ENCODE results near the gene FAM118A.
"Not testable (repeated sequence)": the region's sequence is repeated elsewhere in the genome, so short reads cannot be mapped to it uniquely, and the experiment has no call there.

FAM118A gene

DNA sequence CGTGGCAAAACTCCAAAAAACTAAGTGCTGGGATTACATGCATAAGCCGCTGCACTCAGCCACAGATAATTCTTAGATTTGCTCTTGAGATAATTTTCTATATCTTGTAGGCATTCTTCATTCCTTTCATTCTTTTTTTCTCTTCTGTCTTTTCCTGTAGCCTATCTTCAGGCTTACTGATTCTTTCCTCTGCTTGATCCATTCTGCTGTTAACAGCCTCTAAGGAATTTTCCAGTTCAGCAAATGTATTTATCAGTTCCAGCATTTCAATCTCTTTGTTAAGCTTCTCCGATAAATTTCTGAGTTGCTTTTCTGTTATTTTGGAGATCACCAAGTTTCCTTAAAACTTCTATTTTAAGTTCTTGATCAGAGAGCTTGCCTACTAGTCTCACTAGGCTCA lies 57.0 kb downstream of the FAM118A start:
- no peak overlapping the region for H3K4me3 ChIP-seq (ENCODE audit: low read depth, low read length)
- TF ChIP-seq, protein P1, sequence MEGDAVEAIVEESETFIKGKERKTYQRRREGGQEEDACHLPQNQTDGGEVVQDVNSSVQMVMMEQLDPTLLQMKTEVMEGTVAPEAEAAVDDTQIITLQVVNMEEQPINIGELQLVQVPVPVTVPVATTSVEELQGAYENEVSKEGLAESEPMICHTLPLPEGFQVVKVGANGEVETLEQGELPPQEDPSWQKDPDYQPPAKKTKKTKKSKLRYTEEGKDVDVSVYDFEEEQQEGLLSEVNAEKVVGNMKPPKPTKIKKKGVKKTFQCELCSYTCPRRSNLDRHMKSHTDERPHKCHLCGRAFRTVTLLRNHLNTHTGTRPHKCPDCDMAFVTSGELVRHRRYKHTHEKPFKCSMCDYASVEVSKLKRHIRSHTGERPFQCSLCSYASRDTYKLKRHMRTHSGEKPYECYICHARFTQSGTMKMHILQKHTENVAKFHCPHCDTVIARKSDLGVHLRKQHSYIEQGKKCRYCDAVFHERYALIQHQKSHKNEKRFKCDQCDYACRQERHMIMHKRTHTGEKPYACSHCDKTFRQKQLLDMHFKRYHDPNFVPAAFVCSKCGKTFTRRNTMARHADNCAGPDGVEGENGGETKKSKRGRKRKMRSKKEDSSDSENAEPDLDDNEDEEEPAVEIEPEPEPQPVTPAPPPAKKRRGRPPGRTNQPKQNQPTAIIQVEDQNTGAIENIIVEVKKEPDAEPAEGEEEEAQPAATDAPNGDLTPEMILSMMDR (IDR thresholded peaks at IDR 0.05; ENCODE audit: low read depth, low read length) = no peak
- no peak overlapping the region for H3K27ac ChIP-seq
- H3K36me3 ChIP-seq = no peaks in the 10 kb centered on the region
- H3K27me3 ChIP-seq (ENCODE audit: insufficient read depth, low read depth, severe bottlenecking) = no peaks in the 10 kb centered on the region
- no peak for DNase-seq
- H3K9me3 ChIP-seq (ENCODE audit: severe bottlenecking) = peaks cover 2% of the 10 kb centered on the region

DNA sequence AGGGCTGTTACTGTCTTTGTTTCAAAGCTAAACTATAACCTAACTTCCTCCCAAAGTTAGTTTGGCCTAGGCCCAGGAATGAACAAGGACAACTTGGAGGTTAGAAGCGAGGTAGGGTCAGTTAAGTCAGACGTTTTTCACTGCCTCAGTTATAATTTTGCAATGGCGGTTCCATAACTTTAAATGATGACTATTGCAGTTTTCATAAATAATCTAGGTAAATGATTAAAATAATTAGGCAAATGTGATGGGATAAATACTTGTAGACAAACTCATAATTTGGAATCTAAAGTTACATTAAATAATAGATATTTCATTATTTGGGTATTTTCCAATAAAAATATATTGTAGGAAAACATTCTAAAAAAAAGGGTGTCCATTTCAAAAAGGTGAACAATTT lies 63.9 kb downstream of the FAM118A start:
- not testable (repeated sequence) for H3K27me3 ChIP-seq (ENCODE audit: insufficient read depth, low read depth, severe bottlenecking); H3K4me3 ChIP-seq (ENCODE audit: low read depth, low read length); H3K9me3 ChIP-seq (ENCODE audit: severe bottlenecking); DNase-seq; H3K27ac ChIP-seq; H3K36me3 ChIP-seq

DNA sequence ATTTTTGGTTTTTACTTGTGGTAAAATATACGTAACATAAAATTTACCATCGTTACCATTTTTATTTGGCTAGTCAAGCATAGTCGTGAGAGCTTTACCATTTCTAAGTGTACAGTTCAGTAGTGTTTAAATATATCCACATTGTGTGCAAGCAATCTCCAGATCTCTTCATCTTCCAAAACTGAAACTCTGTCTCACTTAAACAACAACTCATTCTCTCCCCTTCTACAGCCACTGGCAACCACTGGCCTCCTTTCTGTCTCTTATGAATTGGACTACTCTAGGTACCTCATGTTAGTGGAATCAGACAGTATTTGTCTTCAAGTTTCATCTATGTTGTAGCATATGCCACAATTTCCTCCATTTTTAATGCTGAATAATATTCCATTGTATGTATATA lies 66.3 kb downstream of the FAM118A start:
- Histone ChIP-seq H3K36me3 (no peaks in the 10 kb centered on the region), H3K27ac (no peak overlapping the region), H3K4me3 (ENCODE audit: low read depth, low read length) (no peak overlapping the region), H3K9me3 (ENCODE audit: severe bottlenecking) (peaks cover 7% of the 10 kb centered on the region), H3K27me3 (ENCODE audit: insufficient read depth, low read depth, severe bottlenecking) (no peaks in the 10 kb centered on the region)
- TF ChIP-seq, protein P1 (IDR thresholded peaks at IDR 0.05; ENCODE audit: low read depth, low read length) = no peak
- no peak for DNase-seq

DNA sequence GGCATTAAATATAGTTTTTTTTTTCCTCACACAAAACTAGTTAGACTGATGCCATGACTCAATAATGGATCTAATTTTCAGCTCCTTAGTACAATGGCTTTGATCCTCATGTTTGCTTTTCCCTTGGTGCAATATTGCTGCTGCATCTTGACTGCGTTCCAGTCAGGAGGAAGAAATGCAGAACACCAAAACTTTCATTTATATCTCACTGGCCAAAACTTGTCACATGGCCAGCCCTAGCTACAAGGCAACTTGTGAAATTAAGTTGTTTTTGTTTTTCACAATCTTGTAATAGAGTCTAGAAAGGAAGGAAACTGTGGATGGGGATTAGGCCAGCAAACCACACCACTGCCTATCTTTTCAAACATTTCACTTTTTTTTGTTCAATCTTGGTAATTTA lies 67.0 kb downstream of the FAM118A start:
- Histone ChIP-seq H3K27me3 (ENCODE audit: insufficient read depth, low read depth, severe bottlenecking) (no peaks in the 10 kb centered on the region), H3K36me3 (no peaks in the 10 kb centered on the region), H3K4me3 (ENCODE audit: low read depth, low read length) (no peak overlapping the region), H3K27ac (no peak overlapping the region), H3K9me3 (ENCODE audit: severe bottlenecking) (peaks cover 7% of the 10 kb centered on the region)
- no peak for DNase-seq
- TF ChIP-seq, protein P1 (IDR thresholded peaks at IDR 0.05; ENCODE audit: low read depth, low read length) = no peak

DNA sequence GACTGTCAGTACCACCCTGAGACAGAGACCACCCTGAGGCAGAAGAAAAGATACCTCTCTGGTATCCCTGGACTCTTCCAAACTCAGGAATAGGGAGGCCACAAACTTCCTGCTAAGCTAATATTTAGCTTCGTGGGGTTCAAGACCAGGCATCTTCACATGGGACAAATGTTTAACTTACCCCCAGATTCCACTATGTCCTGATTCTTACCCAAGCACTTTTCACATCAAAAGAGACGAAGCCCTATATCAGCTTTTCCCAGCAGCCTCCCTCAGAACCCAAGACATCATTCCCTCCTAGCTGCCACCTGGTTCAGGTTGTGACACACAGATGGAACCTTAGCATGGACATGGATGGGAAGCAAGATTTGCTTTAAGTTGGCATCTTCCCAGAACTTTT lies 71.6 kb downstream of the FAM118A start:
- no peaks in the 10 kb centered on the region for H3K36me3 ChIP-seq
- no peak overlapping the region for H3K27ac ChIP-seq
- DNase-seq = no peak
- H3K4me3 ChIP-seq (ENCODE audit: low read depth, low read length) = no peak overlapping the region
- no peaks in the 10 kb centered on the region for H3K27me3 ChIP-seq (ENCODE audit: insufficient read depth, low read depth, severe bottlenecking)
- no peaks in the 10 kb centered on the region for H3K9me3 ChIP-seq (ENCODE audit: severe bottlenecking)
- TF ChIP-seq, protein P1 (IDR thresholded peaks at IDR 0.05; ENCODE audit: low read depth, low read length) = no peak

DNA sequence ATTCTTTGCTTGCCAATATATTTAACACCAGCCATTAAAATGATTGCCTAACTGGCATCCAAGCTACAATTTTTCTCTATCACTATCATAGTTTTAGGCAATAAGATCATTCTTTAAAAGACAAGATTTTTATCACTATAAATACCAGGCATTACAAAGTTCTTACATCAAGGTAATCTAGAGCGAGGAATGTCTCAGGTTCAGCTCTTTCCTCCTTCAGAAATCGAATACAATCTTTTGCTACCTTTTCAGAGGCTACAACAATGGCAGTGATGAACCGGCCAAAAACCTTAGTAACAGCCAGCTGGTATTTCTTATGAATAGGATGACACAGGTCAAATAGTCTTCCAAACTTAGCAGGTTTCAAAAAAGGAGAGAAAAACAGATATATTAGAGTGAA lies 79.8 kb downstream of the FAM118A start:
- H3K36me3 ChIP-seq = no peaks in the 10 kb centered on the region
- no peaks in the 10 kb centered on the region for H3K27me3 ChIP-seq (ENCODE audit: insufficient read depth, low read depth, severe bottlenecking)
- DNase-seq = no peak
- no peak overlapping the region for H3K4me3 ChIP-seq (ENCODE audit: low read depth, low read length)
- no peak overlapping the region for H3K27ac ChIP-seq
- TF ChIP-seq, protein P1 (IDR thresholded peaks at IDR 0.05; ENCODE audit: low read depth, low read length) = no peak
- no peaks in the 10 kb centered on the region for H3K9me3 ChIP-seq (ENCODE audit: severe bottlenecking)
